Measurements from ENCODE around the gene PRPF19. TPM values are rescaled to one million over a fixed set of nuclear protein-coding genes. Genes with fewer than 3 reads are reported as not detected.
"Not testable (repeated sequence)": the region's sequence is repeated elsewhere in the genome, so short reads cannot be mapped to it uniquely, and the experiment has no call there.

Gene PRPF19
- total RNA-seq, 5 donors from 2014 or later (not counting 1 experiment from before 2014, with no cell fraction given): 81.7 to 106 (median 96.9) TPM

DNA sequence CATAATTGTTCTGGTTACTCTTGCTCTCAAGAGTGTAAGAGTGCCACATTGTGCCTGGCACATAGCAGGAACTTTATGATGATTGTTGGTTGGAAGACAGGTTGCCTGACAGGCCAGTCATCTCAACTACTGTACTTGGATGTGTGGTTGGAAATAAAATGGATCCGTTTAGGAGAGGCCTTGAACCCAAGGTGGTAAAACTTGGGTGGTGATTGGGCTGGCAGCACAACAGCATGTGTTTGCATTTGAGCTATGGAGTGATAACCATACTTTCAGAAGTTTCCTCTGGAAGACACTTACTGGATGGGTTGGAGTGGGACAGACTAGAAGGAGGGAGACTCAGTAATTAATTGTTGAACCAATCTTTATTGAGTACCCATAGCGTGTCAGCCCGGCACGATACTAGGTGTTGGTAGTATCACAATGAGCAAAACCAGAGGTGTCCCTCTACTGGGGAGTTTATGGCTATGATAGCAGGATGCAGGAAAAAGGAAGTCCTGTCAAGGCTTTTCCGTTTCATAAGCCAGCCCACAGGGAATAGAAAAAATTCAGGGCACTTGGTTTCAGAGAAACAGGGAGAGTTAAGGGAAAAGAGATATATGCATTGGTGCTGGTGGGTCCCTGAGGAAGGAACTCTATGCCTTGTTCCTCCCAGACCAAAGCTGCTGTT lies 4.5 kb upstream of the PRPF19 start:
- DNase-seq: no peak
- H3K27ac Mint-ChIP-seq: peak overlapping the region; percentile 66 to 72
- Histone ChIP-seq H3K4me3 (ENCODE audit: control insufficient read depth in 1 of 2, extremely low read depth in 1 of 2, low read length in 1 of 2) (no peak overlapping the region), H3K27me3 (replicated peaks in 1 of 2; ENCODE audit: control insufficient read depth in 2 of 2, extremely low read depth in 1 of 2, insufficient read depth in 2 of 2, low read length in 1 of 2) (no peaks in the 10 kb centered on the region), H3K36me3 (ENCODE audit: control insufficient read depth in 2 of 2, extremely low read depth in 1 of 2, insufficient read depth in 1 of 2, low read length in 1 of 2) (no peaks in the 10 kb centered on the region), H3K9me3 (no peaks in the 10 kb centered on the region), H3K27ac (ENCODE audit: low read length) (no peak overlapping the region), H3K4me1 (ENCODE audit: control insufficient read depth in 1 of 2, extremely low read depth in 1 of 2, insufficient read depth in 2 of 2, low read length in 2 of 2) (peaks cover 40 to 60% of the 10 kb centered on the region in 2 experiments)
- POLR2A ChIA-PET: no interaction called here
- CTCF ChIA-PET: interaction anchor here in 1 of 2 donors (1.1 kb wide), 1 partner anchor 11 kb away, joined by 3 read pairs; no protein-coding TSS in a partner anchor
- ATAC-seq (replicated peaks in 1 of 4): no peak
- H3K9me3 Mint-ChIP-seq: no peaks in the 10 kb centered on the region
- peaks cover 59 to 66% (median 66%) of the 10 kb centered on the region in 3 donors for H3K4me1 Mint-ChIP-seq
- H3K27me3 Mint-ChIP-seq: no peaks in the 10 kb centered on the region
- peak overlapping the region in 1 of 3 donors; percentile 97 for H3K4me3 Mint-ChIP-seq
- 92% methylated on average over 2 of the region's 5 CpGs for WGBS (ENCODE audit: insufficient coverage)
- H3K36me3 Mint-ChIP-seq: no peaks in the 10 kb centered on the region

DNA sequence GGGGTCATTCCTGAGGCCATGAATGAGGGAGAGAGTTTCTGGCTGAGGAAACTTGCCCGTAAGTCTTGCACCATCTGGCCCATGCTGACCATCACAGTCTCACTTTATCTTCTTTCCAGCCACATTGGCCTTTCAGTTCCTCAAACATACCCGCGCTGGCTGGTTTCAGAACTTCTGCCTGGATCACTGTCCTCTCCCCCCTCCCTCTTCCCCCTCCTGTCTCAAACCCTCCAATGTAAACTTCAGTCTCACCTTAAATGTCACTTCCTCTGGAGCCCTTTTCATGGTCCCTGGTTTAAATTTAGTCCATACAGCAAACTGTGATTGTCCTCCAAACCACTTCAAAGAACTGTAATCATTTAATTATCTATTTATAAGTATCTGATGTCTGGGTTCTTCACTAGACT lies 3.9 kb upstream of the PRPF19 start:
- peaks cover 57 to 66% (median 66%) of the 10 kb centered on the region in 3 donors for H3K4me1 Mint-ChIP-seq
- Histone ChIP-seq H3K27me3 (replicated peaks in 1 of 2; ENCODE audit: control insufficient read depth in 2 of 2, extremely low read depth in 1 of 2, insufficient read depth in 2 of 2, low read length in 1 of 2) (no peaks in the 10 kb centered on the region), H3K9me3 (no peaks in the 10 kb centered on the region), H3K4me1 (ENCODE audit: control insufficient read depth in 1 of 2, extremely low read depth in 1 of 2, insufficient read depth in 2 of 2, low read length in 2 of 2) (peaks cover 42 to 60% of the 10 kb centered on the region in 2 experiments), H3K4me3 (ENCODE audit: control insufficient read depth in 1 of 2, extremely low read depth in 1 of 2, low read length in 1 of 2) (no peak overlapping the region), H3K36me3 (ENCODE audit: control insufficient read depth in 2 of 2, extremely low read depth in 1 of 2, insufficient read depth in 1 of 2, low read length in 1 of 2) (no peaks in the 10 kb centered on the region), H3K27ac (ENCODE audit: low read length) (no peak overlapping the region)
- ChIA-PET POLR2A (no interaction called here), CTCF (no interaction called here)
- no peaks in the 10 kb centered on the region for H3K36me3 Mint-ChIP-seq
- H3K27ac Mint-ChIP-seq: peak overlapping the region in 1 of 2 donors; percentile 72
- no peak overlapping the region for H3K4me3 Mint-ChIP-seq
- DNase-seq: peak in 1 of 35 experiments; percentile 26
- no peak for ATAC-seq (replicated peaks in 1 of 4)
- no peaks in the 10 kb centered on the region for H3K9me3 Mint-ChIP-seq
- 53% methylated on average over 3 of the region's 3 CpGs for WGBS (ENCODE audit: insufficient coverage)
- H3K27me3 Mint-ChIP-seq: no peaks in the 10 kb centered on the region

DNA sequence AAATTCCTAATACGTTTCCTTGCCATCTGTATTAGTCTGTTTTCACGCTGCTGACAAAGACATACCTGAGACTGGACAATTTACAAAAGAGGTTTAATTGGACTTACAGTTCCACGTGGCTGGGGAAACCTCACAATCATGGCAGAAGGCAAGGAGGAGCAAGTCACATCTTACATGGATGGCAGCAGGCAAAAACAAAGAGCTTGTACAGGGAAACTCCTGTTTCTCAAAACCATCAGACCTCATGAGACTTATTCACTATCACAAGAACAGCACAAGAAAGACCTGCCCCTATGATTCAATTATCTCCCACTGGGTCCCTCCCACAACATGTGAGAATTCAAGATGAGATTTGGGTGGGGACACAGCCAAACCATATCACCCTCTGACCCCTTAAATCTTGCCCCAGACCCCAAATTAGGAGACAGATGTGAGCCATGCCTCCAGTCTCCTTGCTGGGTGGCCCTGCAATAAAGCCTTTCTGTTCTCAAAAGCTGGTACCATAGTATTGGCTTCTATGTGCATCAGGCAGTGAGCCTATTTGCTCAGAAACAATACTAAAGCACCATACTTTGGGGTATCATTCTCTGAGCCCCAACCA lies 3.4 kb upstream of the PRPF19 start:
- H3K4me3 Mint-ChIP-seq; ATAC-seq (replicated peaks in 1 of 4); H3K9me3 ChIP-seq; H3K4me3 ChIP-seq (ENCODE audit: control insufficient read depth in 1 of 2, extremely low read depth in 1 of 2, low read length in 1 of 2); H3K27me3 Mint-ChIP-seq; CTCF ChIA-PET; H3K36me3 Mint-ChIP-seq; DNase-seq; H3K27me3 ChIP-seq (replicated peaks in 1 of 2; ENCODE audit: control insufficient read depth in 2 of 2, extremely low read depth in 1 of 2, insufficient read depth in 2 of 2, low read length in 1 of 2); H3K27ac ChIP-seq (ENCODE audit: low read length); POLR2A ChIA-PET; H3K9me3 Mint-ChIP-seq; H3K36me3 ChIP-seq (ENCODE audit: control insufficient read depth in 2 of 2, extremely low read depth in 1 of 2, insufficient read depth in 1 of 2, low read length in 1 of 2): not testable (repeated sequence)
- H3K4me1 ChIP-seq (ENCODE audit: control insufficient read depth in 1 of 2, extremely low read depth in 1 of 2, insufficient read depth in 2 of 2, low read length in 2 of 2): peaks cover 44 to 60% of the 10 kb centered on the region in 2 experiments
- Mint-ChIP-seq H3K4me1 (peaks cover 56 to 66% (median 65%) of the 10 kb centered on the region in 3 donors), H3K27ac (peak overlapping the region in 1 of 2 donors; percentile 40)
- WGBS (ENCODE audit: insufficient coverage): 100% methylated on average over 1 of the region's 3 CpGs

DNA sequence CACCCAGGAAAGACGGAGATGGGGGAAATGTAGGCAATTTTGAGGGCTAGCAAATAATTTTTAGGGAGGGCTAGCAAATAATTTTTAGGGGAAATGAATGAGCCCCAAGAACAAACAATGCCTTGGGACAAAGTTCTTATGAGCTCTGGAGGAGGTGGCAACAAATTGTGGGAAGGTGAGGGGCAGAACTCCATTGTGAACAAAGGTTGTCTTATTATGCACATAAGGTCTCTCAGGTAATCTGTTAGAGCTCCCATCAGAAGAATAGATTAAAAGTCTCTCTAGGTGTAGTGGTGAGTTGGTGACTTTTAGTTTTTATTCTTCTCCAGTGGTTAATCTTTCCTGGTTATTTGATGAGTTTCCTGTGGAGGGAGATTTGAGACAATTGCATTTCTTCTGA lies 2.4 kb upstream of the PRPF19 start:
- 86% methylated on average over 1 of the region's 1 CpG for WGBS (ENCODE audit: insufficient coverage)
- Mint-ChIP-seq H3K9me3 (no peaks in the 10 kb centered on the region), H3K4me1 (peaks cover 65 to 72% (median 70%) of the 10 kb centered on the region in 3 donors), H3K4me3 (no peak overlapping the region), H3K36me3 (no peaks in the 10 kb centered on the region), H3K27ac (no peak overlapping the region), H3K27me3 (no peaks in the 10 kb centered on the region)
- DNase-seq: no peak
- no peak overlapping the region for H3K27ac ChIP-seq (ENCODE audit: low read length)
- H3K36me3 ChIP-seq (ENCODE audit: control insufficient read depth in 2 of 2, extremely low read depth in 1 of 2, insufficient read depth in 1 of 2, low read length in 1 of 2): peaks cover 0 to 10% of the 10 kb centered on the region in 2 donors
- POLR2A ChIA-PET: interaction anchor here in 1 of 2 donors (0.5 kb wide), 1 partner anchor 183 kb away, joined by 5 read pairs; no protein-coding TSS in a partner anchor
- no peak for ATAC-seq (replicated peaks in 1 of 4)
- no peaks in the 10 kb centered on the region for H3K27me3 ChIP-seq (replicated peaks in 1 of 2; ENCODE audit: control insufficient read depth in 2 of 2, extremely low read depth in 1 of 2, insufficient read depth in 2 of 2, low read length in 1 of 2)
- no peaks in the 10 kb centered on the region for H3K9me3 ChIP-seq
- CTCF ChIA-PET: no interaction called here
- H3K4me3 ChIP-seq (ENCODE audit: control insufficient read depth in 1 of 2, extremely low read depth in 1 of 2, low read length in 1 of 2): no peak overlapping the region
- H3K4me1 ChIP-seq (ENCODE audit: control insufficient read depth in 1 of 2, extremely low read depth in 1 of 2, insufficient read depth in 2 of 2, low read length in 2 of 2): peaks cover 44 to 58% of the 10 kb centered on the region in 2 experiments

DNA sequence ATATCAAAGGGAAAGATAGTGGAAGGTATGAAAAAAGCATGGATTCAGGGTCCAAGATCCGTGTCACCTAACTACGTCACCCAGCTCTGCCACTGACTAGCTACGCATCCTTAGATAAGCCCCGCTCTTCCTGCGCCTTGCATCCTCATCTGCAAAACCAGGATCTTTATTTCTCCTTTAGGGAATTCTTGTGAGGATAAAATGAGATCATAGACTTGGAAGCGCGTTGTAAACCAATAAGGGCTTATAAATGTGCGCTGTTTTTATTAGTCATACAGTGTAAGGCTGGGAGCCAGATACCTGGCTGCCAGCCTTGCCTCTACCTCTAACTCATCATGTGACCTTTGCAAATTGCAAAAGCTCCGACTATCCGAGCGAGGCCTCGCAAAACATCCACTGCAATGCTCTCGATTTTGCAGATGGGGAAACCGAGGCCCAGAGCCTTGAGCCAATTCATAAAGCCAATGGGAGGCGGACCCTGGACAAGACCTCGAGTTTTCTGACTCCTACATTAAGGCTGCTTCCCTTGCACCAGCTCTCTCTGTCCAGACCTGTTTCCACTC lies 753 bp downstream of the PRPF19 start:
- Histone ChIP-seq H3K27me3 (replicated peaks in 1 of 2; ENCODE audit: control insufficient read depth in 2 of 2, extremely low read depth in 1 of 2, insufficient read depth in 2 of 2, low read length in 1 of 2) (no peaks in the 10 kb centered on the region), H3K27ac (ENCODE audit: low read length) (peak overlapping the region; percentile 87), H3K4me1 (ENCODE audit: control insufficient read depth in 1 of 2, extremely low read depth in 1 of 2, insufficient read depth in 2 of 2, low read length in 2 of 2) (peaks cover 19 to 29% of the 10 kb centered on the region in 2 experiments), H3K9me3 (no peaks in the 10 kb centered on the region), H3K36me3 (ENCODE audit: control insufficient read depth in 2 of 2, extremely low read depth in 1 of 2, insufficient read depth in 1 of 2, low read length in 1 of 2) (peaks cover 12 to 41% of the 10 kb centered on the region in 2 donors), H3K4me3 (ENCODE audit: control insufficient read depth in 1 of 2, extremely low read depth in 1 of 2, low read length in 1 of 2) (peak overlapping the region; percentile 72 to 89)
- ATAC-seq (replicated peaks in 1 of 4) (peak in 1 of 4 experiments; percentile 12), DNase-seq (peak in 4 of 35 experiments; percentile 12 to 44 (median 31))
- ChIA-PET CTCF (interaction anchor here in 1 of 2 donors (0.7 to 2.0 kb wide), 4 partner anchors 8 to 11 kb away, joined by 3 to 11 read pairs (median 4); partner anchors contain the start of gene TMEM109), POLR2A (interaction anchor here in 1 of 2 donors (1.0 kb wide), 1 partner anchor 15 kb away, joined by 4 read pairs; no protein-coding TSS in a partner anchor)
- Mint-ChIP-seq H3K27ac (peak overlapping the region; percentile 72 to 76), H3K9me3 (no peaks in the 10 kb centered on the region), H3K4me1 (peaks cover 46 to 55% (median 48%) of the 10 kb centered on the region in 3 donors), H3K27me3 (no peaks in the 10 kb centered on the region), H3K4me3 (peak overlapping the region; percentile 82 to 87 (median 86)), H3K36me3 (peaks cover 18% of the 10 kb centered on the region)
- WGBS (ENCODE audit: insufficient coverage): under 1% methylated on average over 8 of the region's 16 CpGs

DNA sequence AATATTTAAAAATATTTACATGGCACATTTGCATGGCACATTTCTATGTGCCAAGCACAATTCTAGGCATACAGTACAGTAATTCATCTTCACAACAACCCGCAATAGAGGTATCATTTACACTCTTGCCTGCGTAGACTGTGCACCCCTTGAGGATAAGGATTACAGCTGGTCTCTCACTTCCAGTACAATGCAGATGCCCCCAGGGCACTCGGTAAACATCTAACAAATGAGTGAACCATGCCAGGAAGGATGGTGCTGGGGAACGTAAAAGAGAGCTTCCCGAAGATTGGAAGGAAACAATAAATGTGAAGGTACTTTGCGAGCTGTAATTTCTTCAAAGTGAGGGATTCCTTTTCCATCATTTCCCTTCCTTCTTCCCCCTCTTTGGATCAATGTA lies 1.3 kb downstream of the PRPF19 start:
- Histone ChIP-seq H3K27ac (ENCODE audit: low read length) (peak overlapping the region; percentile 87), H3K4me3 (ENCODE audit: control insufficient read depth in 1 of 2, extremely low read depth in 1 of 2, low read length in 1 of 2) (peak overlapping the region; percentile 72 to 89), H3K9me3 (no peaks in the 10 kb centered on the region), H3K4me1 (ENCODE audit: control insufficient read depth in 1 of 2, extremely low read depth in 1 of 2, insufficient read depth in 2 of 2, low read length in 2 of 2) (peaks cover 17 to 25% of the 10 kb centered on the region in 2 experiments), H3K36me3 (ENCODE audit: control insufficient read depth in 2 of 2, extremely low read depth in 1 of 2, insufficient read depth in 1 of 2, low read length in 1 of 2) (peaks cover 15 to 47% of the 10 kb centered on the region in 2 donors), H3K27me3 (replicated peaks in 1 of 2; ENCODE audit: control insufficient read depth in 2 of 2, extremely low read depth in 1 of 2, insufficient read depth in 2 of 2, low read length in 1 of 2) (no peaks in the 10 kb centered on the region)
- no peak for ATAC-seq (replicated peaks in 1 of 4)
- CTCF ChIA-PET: interaction anchor here in 1 of 2 donors (0.7 to 2.0 kb wide), 3 partner anchors 9 to 11 kb away, joined by 4 to 11 read pairs (median 4); partner anchors contain the start of gene TMEM109
- Mint-ChIP-seq H3K9me3 (no peaks in the 10 kb centered on the region), H3K27me3 (no peaks in the 10 kb centered on the region), H3K4me1 (peaks cover 42 to 49% (median 45%) of the 10 kb centered on the region in 3 donors), H3K27ac (peak overlapping the region; percentile 72 to 76), H3K36me3 (peaks cover 22% of the 10 kb centered on the region), H3K4me3 (peak overlapping the region; percentile 82 to 87 (median 86))
- POLR2A ChIA-PET: interaction anchor here in 1 of 2 donors (1.0 kb wide), 1 partner anchor 14 kb away, joined by 4 read pairs; no protein-coding TSS in a partner anchor
- 100% methylated on average over 1 of the region's 6 CpGs for WGBS (ENCODE audit: insufficient coverage)
- DNase-seq: no peak

Measured in T-cell (primary cell).